WTC11 (cell line): ENCODE results near the gene FGD5. TPM values are rescaled to one million over a fixed set of nuclear protein-coding genes. Genes with fewer than 3 reads are reported as not detected.

Experiments
- ATAC-seq: fragments of 200-7000 bp; cut with Tn5 transposase; 2 replicates; pipeline ENCODE4 v1.10.0; 2021; ENCODE audit warnings: mild to moderate bottlenecking, moderate library complexity
- CTCF ChIA-PET: fragments of 300-600 bp; sonication (Branson Sonifier 250); formaldehyde crosslinking; loops from one replicate; lab custom pipeline; 2021; ENCODE audit warnings: antibody characterized with exemption; lab: Charles Lee
- POLR2A ChIA-PET: fragments of 350-600 bp; sonication (Branson Sonifier 250); formaldehyde crosslinking; loops from one replicate; lab custom pipeline; 2021; ENCODE audit warnings: antibody characterized with exemption; lab: Charles Lee
- DNase-seq: peaks from one replicate; pipeline ENCODE4 v3.0.0; 2021; ENCODE audit warnings: low spot score
- H3K27ac Mint-ChIP-seq: 2 replicates; pipeline ENCODE4 v1.8.0; 2021; ENCODE audit warnings: mixed read lengths
- H3K27me3 Mint-ChIP-seq: 2 replicates; pipeline ENCODE4 v1.8.0; 2021; ENCODE audit warnings: low read depth, mild to moderate bottlenecking, moderate library complexity, mixed read lengths
- H3K36me3 Mint-ChIP-seq: 2 replicates; pipeline ENCODE4 v1.8.0; 2021; ENCODE audit warnings: mixed read lengths
- H3K4me1 Mint-ChIP-seq: 2 replicates; pipeline ENCODE4 v1.8.0; 2022; ENCODE audit warnings: mixed read lengths
- H3K4me3 Mint-ChIP-seq: 2 replicates; pipeline ENCODE4 v1.8.0; 2021; ENCODE audit warnings: mild to moderate bottlenecking, moderate library complexity, mixed read lengths
- H3K9me3 Mint-ChIP-seq: 2 replicates; pipeline ENCODE4 v1.8.0; 2021; ENCODE audit warnings: mixed read lengths
- ARID4B ChIP-seq: sonication (generic); formaldehyde crosslinking; IDR thresholded peaks from 2 replicates; pipeline ENCODE4 v1.8.0; 2023; ENCODE audit warnings: missing genetic modification reagents, mild to moderate bottlenecking, borderline replicate concordance
- ATF1 ChIP-seq: sonication (generic); formaldehyde crosslinking; IDR thresholded peaks from 2 replicates; pipeline ENCODE4 v1.8.1; 2023; ENCODE audit warnings: mild to moderate bottlenecking, moderate library complexity, missing genetic modification reagents
- EMX1 ChIP-seq: fragments of 250-450 bp; sonication (Bioruptor Pico); IDR thresholded peaks from 2 replicates; pipeline ENCODE4 v1.8.0; 2021; ENCODE audit warnings: mild to moderate bottlenecking
- FOXP1 ChIP-seq: sonication (generic); formaldehyde crosslinking; IDR thresholded peaks from 2 replicates; pipeline ENCODE4 v1.8.0; 2022; ENCODE audit warnings: missing genetic modification reagents, mild to moderate bottlenecking, moderate library complexity, borderline replicate concordance
- HMGA2 ChIP-seq: fragments of 250-450 bp; sonication (Bioruptor Pico); IDR thresholded peaks from 2 replicates; pipeline ENCODE4 v1.4.0; 2021; ENCODE audit warnings: mild to moderate bottlenecking, moderate library complexity
- HMGXB4 ChIP-seq: sonication (generic); formaldehyde crosslinking; IDR thresholded peaks from 2 replicates; pipeline ENCODE4 v1.8.1; 2023; ENCODE audit warnings: mild to moderate bottlenecking, moderate library complexity, missing genetic modification reagents
- MLX ChIP-seq: sonication (generic); formaldehyde crosslinking; IDR thresholded peaks from 2 replicates; pipeline ENCODE4 v1.8.1; 2023; ENCODE audit warnings: mild to moderate bottlenecking, missing genetic modification reagents, moderate library complexity
- MYBL2 ChIP-seq: sonication (generic); formaldehyde crosslinking; IDR thresholded peaks from 2 replicates; pipeline ENCODE4 v1.8.1; 2023; ENCODE audit warnings: mild to moderate bottlenecking, moderate library complexity, missing genetic modification reagents
- RELA ChIP-seq: sonication (generic); formaldehyde crosslinking; IDR thresholded peaks from 2 replicates; pipeline ENCODE4 v1.8.1; 2022; ENCODE audit warnings: missing genetic modification reagents, mild to moderate bottlenecking, borderline replicate concordance
- RORB ChIP-seq: fragments of 250-450 bp; sonication (Bioruptor Pico); IDR thresholded peaks from 2 replicates; pipeline ENCODE4 v1.9.0; 2021; ENCODE audit warnings: mild to moderate bottlenecking
- SOX15 ChIP-seq: fragments of 250-450 bp; sonication (Bioruptor Pico); IDR thresholded peaks from 2 replicates; pipeline ENCODE4 v1.9.0; 2021; ENCODE audit warnings: mild to moderate bottlenecking
- TP53 ChIP-seq: sonication (generic); formaldehyde crosslinking; IDR thresholded peaks from 2 replicates; pipeline ENCODE4 v1.8.1; 2023; ENCODE audit warnings: mild to moderate bottlenecking, missing genetic modification reagents
- ZMAT4 ChIP-seq: fragments of 250-450 bp; sonication (Bioruptor Pico); IDR thresholded peaks from 2 replicates; pipeline ENCODE4 v1.9.0; 2021; ENCODE audit warnings: mild to moderate bottlenecking
- ZNF396 ChIP-seq: fragments of 250-450 bp; sonication (Bioruptor Pico); IDR thresholded peaks from 2 replicates; pipeline ENCODE4 v1.8.0; 2021; ENCODE audit warnings: mild to moderate bottlenecking, moderate library complexity, borderline replicate concordance
- total RNA-seq: library from RNA; stranded (reverse); gene quantifications from 3 replicates; pipeline ENCODE4 v1.2.3, GENCODE V29; 2021
- TF ChIP-seq, protein P1 (sequence below): sonication (generic); formaldehyde crosslinking; IDR thresholded peaks from 2 replicates; pipeline ENCODE4 v1.8.0; 2022; ENCODE audit warnings: mild to moderate bottlenecking, missing genetic modification reagents
- TF ChIP-seq, protein P2 (sequence below): sonication (generic); formaldehyde crosslinking; IDR thresholded peaks from 2 replicates; pipeline ENCODE4 v1.8.1; 2023; ENCODE audit warnings: mild to moderate bottlenecking, missing genetic modification reagents, moderate library complexity
- TF ChIP-seq, protein P3 (sequence below): fragments of 250-450 bp; sonication (Bioruptor Pico); IDR thresholded peaks from 2 replicates; pipeline ENCODE4 v1.9.0; 2021; ENCODE audit warnings: mild to moderate bottlenecking
- TF ChIP-seq, protein P4 (sequence below): fragments of 250-450 bp; sonication (Bioruptor Pico); IDR thresholded peaks from 2 replicates; pipeline ENCODE4 v1.8.0; 2021; ENCODE audit warnings: mild to moderate bottlenecking

Gene FGD5
- total RNA-seq, 1 experiment from 2014 or later: 18.3 TPM

DNA sequence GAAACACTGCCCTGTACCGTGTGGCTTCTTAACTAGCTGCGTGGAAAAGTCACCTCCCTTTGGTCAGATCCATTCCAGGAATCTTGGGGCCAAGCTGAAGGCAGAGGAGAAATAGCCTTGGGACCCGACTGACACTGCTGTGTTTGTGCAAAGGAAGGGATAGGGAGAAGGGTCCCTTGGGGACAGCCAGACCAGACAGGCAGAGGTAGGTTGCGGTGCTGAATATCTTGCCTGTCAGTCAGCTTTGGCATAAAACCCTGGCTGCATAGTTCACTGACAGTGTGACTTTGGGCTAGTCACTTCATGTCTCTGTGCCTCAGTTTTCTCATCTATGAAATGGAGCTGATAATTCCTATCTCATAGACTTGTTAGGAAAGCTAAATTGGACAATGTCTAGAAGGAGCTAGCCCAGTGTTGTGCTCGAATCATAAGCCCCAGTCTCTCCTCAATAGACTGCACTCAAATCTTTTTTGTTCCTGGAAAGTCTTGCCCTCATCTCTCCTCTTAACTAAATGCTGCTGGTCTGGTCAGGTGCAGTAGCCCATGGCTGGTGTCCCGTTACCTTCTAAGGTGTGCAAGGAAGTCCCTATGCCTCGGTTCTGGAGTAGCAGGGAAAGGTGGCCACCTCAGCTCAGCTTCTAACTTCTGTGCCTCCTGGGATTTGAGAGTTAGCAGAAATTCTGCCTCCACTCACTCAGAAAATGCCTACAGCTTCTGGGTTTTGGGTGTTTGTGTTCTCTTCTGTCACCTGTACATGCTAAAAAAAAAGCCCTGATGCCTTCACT, 25.8 kb downstream of the FGD5 start:
- H3K4me3 Mint-ChIP-seq: no peak overlapping the region
- DNase-seq: no peak
- POLR2A ChIA-PET: no interaction called here
- no peak for ATAC-seq
- CTCF ChIA-PET: interaction anchor here (1.1 kb wide), 1 partner anchor 17 kb away, joined by 3 read pairs; no protein-coding TSS in a partner anchor
- H3K36me3 Mint-ChIP-seq: no peaks in the 10 kb centered on the region
- TF ChIP-seq ZNF396: no peak
- TF ChIP-seq RELA: no peak
- no peak for TF ChIP-seq SOX15
- no peak for TF ChIP-seq FOXP1 (CRISPR knock-in tag)
- TF ChIP-seq MYBL2: no peak
- TF ChIP-seq MLX: no peak
- TF ChIP-seq RORB (CRISPR knock-in tag): no peak
- TF ChIP-seq ZMAT4: no peak
- TF ChIP-seq ARID4B (CRISPR knock-in tag): no peak
- no peak for TF ChIP-seq ATF1
- TF ChIP-seq, protein P1, sequence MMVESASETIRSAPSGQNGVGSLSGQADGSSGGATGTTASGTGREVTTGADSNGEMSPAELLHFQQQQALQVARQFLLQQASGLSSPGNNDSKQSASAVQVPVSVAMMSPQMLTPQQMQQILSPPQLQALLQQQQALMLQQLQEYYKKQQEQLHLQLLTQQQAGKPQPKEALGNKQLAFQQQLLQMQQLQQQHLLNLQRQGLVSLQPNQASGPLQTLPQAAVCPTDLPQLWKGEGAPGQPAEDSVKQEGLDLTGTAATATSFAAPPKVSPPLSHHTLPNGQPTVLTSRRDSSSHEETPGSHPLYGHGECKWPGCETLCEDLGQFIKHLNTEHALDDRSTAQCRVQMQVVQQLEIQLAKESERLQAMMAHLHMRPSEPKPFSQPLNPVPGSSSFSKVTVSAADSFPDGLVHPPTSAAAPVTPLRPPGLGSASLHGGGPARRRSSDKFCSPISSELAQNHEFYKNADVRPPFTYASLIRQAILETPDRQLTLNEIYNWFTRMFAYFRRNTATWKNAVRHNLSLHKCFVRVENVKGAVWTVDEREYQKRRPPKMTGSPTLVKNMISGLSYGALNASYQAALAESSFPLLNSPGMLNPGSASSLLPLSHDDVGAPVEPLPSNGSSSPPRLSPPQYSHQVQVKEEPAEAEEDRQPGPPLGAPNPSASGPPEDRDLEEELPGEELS (CRISPR knock-in tag): no peak
- H3K27ac Mint-ChIP-seq: no peak overlapping the region
- no peaks in the 10 kb centered on the region for H3K27me3 Mint-ChIP-seq
- no peaks in the 10 kb centered on the region for H3K9me3 Mint-ChIP-seq
- H3K4me1 Mint-ChIP-seq: peaks cover 47% of the 10 kb centered on the region

GRCh38 chr3:14845180-14845579, 26.4 kb downstream of the FGD5 start:
- Mint-ChIP-seq H3K4me3 (no peak overlapping the region), H3K4me1 (peaks cover 53% of the 10 kb centered on the region)
- POLR2A ChIA-PET: no interaction called here
- TF ChIP-seq, protein P2, sequence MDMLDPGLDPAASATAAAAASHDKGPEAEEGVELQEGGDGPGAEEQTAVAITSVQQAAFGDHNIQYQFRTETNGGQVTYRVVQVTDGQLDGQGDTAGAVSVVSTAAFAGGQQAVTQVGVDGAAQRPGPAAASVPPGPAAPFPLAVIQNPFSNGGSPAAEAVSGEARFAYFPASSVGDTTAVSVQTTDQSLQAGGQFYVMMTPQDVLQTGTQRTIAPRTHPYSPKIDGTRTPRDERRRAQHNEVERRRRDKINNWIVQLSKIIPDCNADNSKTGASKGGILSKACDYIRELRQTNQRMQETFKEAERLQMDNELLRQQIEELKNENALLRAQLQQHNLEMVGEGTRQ (CRISPR knock-in tag): no peak
- TF ChIP-seq, protein P3, sequence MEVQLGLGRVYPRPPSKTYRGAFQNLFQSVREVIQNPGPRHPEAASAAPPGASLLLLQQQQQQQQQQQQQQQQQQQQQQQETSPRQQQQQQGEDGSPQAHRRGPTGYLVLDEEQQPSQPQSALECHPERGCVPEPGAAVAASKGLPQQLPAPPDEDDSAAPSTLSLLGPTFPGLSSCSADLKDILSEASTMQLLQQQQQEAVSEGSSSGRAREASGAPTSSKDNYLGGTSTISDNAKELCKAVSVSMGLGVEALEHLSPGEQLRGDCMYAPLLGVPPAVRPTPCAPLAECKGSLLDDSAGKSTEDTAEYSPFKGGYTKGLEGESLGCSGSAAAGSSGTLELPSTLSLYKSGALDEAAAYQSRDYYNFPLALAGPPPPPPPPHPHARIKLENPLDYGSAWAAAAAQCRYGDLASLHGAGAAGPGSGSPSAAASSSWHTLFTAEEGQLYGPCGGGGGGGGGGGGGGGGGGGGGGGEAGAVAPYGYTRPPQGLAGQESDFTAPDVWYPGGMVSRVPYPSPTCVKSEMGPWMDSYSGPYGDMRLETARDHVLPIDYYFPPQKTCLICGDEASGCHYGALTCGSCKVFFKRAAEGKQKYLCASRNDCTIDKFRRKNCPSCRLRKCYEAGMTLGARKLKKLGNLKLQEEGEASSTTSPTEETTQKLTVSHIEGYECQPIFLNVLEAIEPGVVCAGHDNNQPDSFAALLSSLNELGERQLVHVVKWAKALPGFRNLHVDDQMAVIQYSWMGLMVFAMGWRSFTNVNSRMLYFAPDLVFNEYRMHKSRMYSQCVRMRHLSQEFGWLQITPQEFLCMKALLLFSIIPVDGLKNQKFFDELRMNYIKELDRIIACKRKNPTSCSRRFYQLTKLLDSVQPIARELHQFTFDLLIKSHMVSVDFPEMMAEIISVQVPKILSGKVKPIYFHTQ (CRISPR knock-in tag): no peak
- no peak for TF ChIP-seq HMGA2
- no peak for TF ChIP-seq EMX1
- TF ChIP-seq ATF1: no peak
- TF ChIP-seq, protein P4, sequence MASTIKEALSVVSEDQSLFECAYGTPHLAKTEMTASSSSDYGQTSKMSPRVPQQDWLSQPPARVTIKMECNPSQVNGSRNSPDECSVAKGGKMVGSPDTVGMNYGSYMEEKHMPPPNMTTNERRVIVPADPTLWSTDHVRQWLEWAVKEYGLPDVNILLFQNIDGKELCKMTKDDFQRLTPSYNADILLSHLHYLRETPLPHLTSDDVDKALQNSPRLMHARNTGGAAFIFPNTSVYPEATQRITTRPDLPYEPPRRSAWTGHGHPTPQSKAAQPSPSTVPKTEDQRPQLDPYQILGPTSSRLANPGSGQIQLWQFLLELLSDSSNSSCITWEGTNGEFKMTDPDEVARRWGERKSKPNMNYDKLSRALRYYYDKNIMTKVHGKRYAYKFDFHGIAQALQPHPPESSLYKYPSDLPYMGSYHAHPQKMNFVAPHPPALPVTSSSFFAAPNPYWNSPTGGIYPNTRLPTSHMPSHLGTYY (CRISPR knock-in tag): no peak
- no peak for TF ChIP-seq HMGXB4
- no peak for TF ChIP-seq TP53 (CRISPR knock-in tag)
- TF ChIP-seq, all 79 proteins: peak for 0
- Mint-ChIP-seq H3K9me3 (no peaks in the 10 kb centered on the region), H3K27ac (no peak overlapping the region), H3K27me3 (no peaks in the 10 kb centered on the region), H3K36me3 (no peaks in the 10 kb centered on the region)
- CTCF ChIA-PET: no interaction called here
- no peak for DNase-seq
- no peak for ATAC-seq
